Measurements from ENCODE around the gene PCNX2.

GRCh38 chr1:233158322-233158721, 137.2 kb downstream of the PCNX2 start:
- TF ChIP-seq CTCF (IDR thresholded peaks at IDR 0.05), result no peak
- no peak for TF ChIP-seq ZFX (IDR thresholded peaks at IDR 0.05; ENCODE audit: borderline replicate concordance)

All from 22Rv1 (cell line).